HG02763 (cell line): Measurements from ENCODE around the gene SPTLC3.

Source experiments
- ATAC-seq: cut with Tn5 transposase; IDR thresholded peaks from one replicate; pipeline ENCODE4 v1.9.1; 2021; ENCODE audit warnings: mild to moderate bottlenecking, moderate library complexity; ENCODE audit not compliant: unreplicated experiment

SPTLC3 gene

GRCh38 chr20:13174402-13174801, 165.6 kb downstream of the SPTLC3 start:
- no peak for ATAC-seq

- ATAC-seq, result no peak
Observed at GRCh38 chr20:13180986-13181889, 172.5 kb downstream of the SPTLC3 start.

- ATAC-seq, result no peak
Observed at GRCh38 chr20:13183005-13183404, 174.2 kb downstream of the SPTLC3 start.

- ATAC-seq, result no peak
Observed at GRCh38 chr20:13186043-13186774, 177.4 kb downstream of the SPTLC3 start.

- no peak for ATAC-seq
Observed at GRCh38 chr20:13187899-13188298, 179.1 kb downstream of the SPTLC3 start.

- no peak for ATAC-seq
Observed at GRCh38 chr20:13199279-13199678, 190.5 kb downstream of the SPTLC3 start.

- no peak for ATAC-seq
Observed at GRCh38 chr20:13200767-13201500, 192.2 kb downstream of the SPTLC3 start.

- ATAC-seq, result no peak
Observed at GRCh38 chr20:13202565-13202964, 193.8 kb downstream of the SPTLC3 start.

GRCh38 chr20:13205425-13205824, 196.7 kb downstream of the SPTLC3 start:
- ATAC-seq, result no peak

- ATAC-seq, result no peak
Observed at GRCh38 chr20:13205848-13206434, 197.2 kb downstream of the SPTLC3 start.

GRCh38 chr20:13207016-13207415, 198.2 kb downstream of the SPTLC3 start:
- no peak for ATAC-seq

- ATAC-seq, result no peak
Observed at GRCh38 chr20:13211956-13212618, 203.3 kb downstream of the SPTLC3 start.

GRCh38 chr20:13212750-13213149, 204.0 kb downstream of the SPTLC3 start:
- no peak for ATAC-seq

- ATAC-seq, result no peak
Observed at GRCh38 chr20:13213335-13213734, 204.6 kb downstream of the SPTLC3 start.

GRCh38 chr20:13216533-13216932, 207.8 kb downstream of the SPTLC3 start:
- ATAC-seq, result no peak
